Chondrocyte (in vitro differentiated cells): ENCODE results near the gene ZNF723. TPM values are rescaled to one million over a fixed set of nuclear protein-coding genes. Genes with fewer than 3 reads are reported as not detected.

Experiments
- DNase-seq: peaks from one replicate; pipeline ENCODE4 v3.0.0; 2021; ENCODE audit warnings: mixed read lengths, low spot score
- H3K27ac Mint-ChIP-seq: one replicate; pipeline ENCODE4 v1.8.0; 2021; ENCODE audit warnings: mild to moderate bottlenecking, moderate library complexity, mixed read lengths; ENCODE audit not compliant: unreplicated experiment
- H3K27me3 Mint-ChIP-seq: 2 replicates; pipeline ENCODE4 v1.8.0; 2021; ENCODE audit warnings: low read depth, mixed read lengths
- H3K36me3 Mint-ChIP-seq: 2 replicates; pipeline ENCODE4 v1.8.0; 2021; ENCODE audit warnings: low read depth, mixed read lengths
- H3K4me1 Mint-ChIP-seq: 2 replicates; pipeline ENCODE4 v1.8.0; 2021; ENCODE audit warnings: low read depth, mild to moderate bottlenecking, mixed read lengths
- H3K4me3 Mint-ChIP-seq: one replicate; pipeline ENCODE4 v1.8.0; 2021; ENCODE audit warnings: mild to moderate bottlenecking, moderate library complexity, mixed read lengths; ENCODE audit not compliant: unreplicated experiment
- H3K9me3 Mint-ChIP-seq: 2 replicates; pipeline ENCODE4 v1.8.0; 2021; ENCODE audit warnings: low read depth, mixed read lengths
- CTCF ChIP-seq: fragments of 200-600 bp; sonication (generic); IDR thresholded peaks from 2 replicates; pipeline ENCODE4 v1.5.0; 2021; ENCODE audit warnings: antibody characterized with exemption, mild to moderate bottlenecking, moderate library complexity
- total RNA-seq: library from RNA; stranded (reverse); gene quantifications from 3 replicates; pipeline ENCODE4 v1.2.1, GENCODE V29; 2021

Gene ZNF723
- total RNA-seq, 1 donor from 2014 or later: not detected

- Mint-ChIP-seq H3K4me1 (no peaks in the 10 kb centered on the region), H3K4me3 (no peak overlapping the region), H3K27me3 (no peaks in the 10 kb centered on the region), H3K9me3 (peaks cover 50% of the 10 kb centered on the region), H3K36me3 (no peaks in the 10 kb centered on the region), H3K27ac (no peak overlapping the region)
- TF ChIP-seq CTCF: no peak
- no peak for DNase-seq
Measured at GRCh38 chr19:22893855-22894270, 61.8 kb downstream of the ZNF723 start.

GRCh38 chr19:22901431-22902130 is 69.5 kb downstream of the ZNF723 start:
- Mint-ChIP-seq H3K27me3 (no peaks in the 10 kb centered on the region), H3K4me3 (no peak overlapping the region), H3K27ac (no peak overlapping the region), H3K4me1 (no peaks in the 10 kb centered on the region), H3K9me3 (peaks cover 71% of the 10 kb centered on the region), H3K36me3 (peaks cover 2% of the 10 kb centered on the region)
- no peak for TF ChIP-seq CTCF
- DNase-seq: peak; percentile 91

Other genes with a start within 250 kb of the ZNF723 start
- not detected in 3 replicates for gene ZNF492, start 198.0 kb upstream of the ZNF723 start, total RNA-seq
- gene ZNF99, start 48.1 kb upstream of the ZNF723 start, total RNA-seq: not detected in 3 replicates
- gene ZNF728, start 170.9 kb downstream of the ZNF723 start, total RNA-seq: not detected in 3 replicates